ENCODE data around the gene WNT3A.
"Not testable (repeated sequence)": the region's sequence is repeated elsewhere in the genome, so short reads cannot be mapped to it uniquely, and the experiment has no call there.

Gene WNT3A

DNA sequence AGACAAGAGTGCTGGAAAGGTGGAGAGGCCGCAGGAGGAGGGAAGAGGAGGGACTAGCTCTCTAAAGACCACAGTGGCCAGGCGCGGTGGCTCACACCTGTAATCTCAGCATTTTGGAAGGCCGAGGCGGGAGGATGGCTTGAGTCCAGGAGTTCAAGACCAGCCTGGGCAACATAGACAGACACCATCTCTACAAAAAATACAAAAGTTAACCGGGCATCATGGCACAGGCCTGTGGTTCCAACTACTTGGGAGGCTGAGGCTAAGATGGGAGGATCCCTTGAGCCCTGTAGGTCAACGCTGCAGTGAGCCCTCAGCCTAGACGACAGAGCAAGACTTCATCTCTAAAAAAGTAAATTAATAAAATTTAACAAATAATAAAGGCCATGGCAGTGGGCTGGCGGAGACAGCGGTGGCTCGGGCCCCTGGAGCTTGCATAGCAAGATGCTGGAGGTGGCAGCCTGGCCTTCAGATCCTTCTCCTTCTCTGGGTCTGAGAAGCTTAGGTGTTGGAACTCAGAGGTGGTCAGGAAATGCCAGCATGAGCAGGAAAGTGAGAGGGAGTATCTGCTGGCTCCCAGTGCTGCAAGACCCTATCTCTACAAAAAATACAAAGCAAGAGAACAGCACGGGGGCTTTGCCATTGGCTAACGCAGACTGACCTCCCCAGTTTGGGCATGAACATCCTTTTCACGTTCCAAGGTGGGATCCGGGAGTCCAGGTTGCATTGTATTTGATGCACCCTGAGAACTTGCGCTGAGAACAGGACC lies 10.7 kb downstream of the WNT3A start:
- no peak for DNase-seq (ENCODE audit: low read depth, low spot score)
- H3K4me3 ChIP-seq (ENCODE audit: low read depth, low read length) = no peak overlapping the region
- ChIA-PET CTCF (interaction anchor here (1.1 to 1.4 kb wide), 2 partner anchors 18 to 56 kb away, joined by 3 to 4 read pairs; no protein-coding TSS in a partner anchor), POLR2A (no interaction called here)
- TF ChIP-seq, protein P1, sequence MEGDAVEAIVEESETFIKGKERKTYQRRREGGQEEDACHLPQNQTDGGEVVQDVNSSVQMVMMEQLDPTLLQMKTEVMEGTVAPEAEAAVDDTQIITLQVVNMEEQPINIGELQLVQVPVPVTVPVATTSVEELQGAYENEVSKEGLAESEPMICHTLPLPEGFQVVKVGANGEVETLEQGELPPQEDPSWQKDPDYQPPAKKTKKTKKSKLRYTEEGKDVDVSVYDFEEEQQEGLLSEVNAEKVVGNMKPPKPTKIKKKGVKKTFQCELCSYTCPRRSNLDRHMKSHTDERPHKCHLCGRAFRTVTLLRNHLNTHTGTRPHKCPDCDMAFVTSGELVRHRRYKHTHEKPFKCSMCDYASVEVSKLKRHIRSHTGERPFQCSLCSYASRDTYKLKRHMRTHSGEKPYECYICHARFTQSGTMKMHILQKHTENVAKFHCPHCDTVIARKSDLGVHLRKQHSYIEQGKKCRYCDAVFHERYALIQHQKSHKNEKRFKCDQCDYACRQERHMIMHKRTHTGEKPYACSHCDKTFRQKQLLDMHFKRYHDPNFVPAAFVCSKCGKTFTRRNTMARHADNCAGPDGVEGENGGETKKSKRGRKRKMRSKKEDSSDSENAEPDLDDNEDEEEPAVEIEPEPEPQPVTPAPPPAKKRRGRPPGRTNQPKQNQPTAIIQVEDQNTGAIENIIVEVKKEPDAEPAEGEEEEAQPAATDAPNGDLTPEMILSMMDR (IDR thresholded peaks at IDR 0.05; ENCODE audit: insufficient read depth, low read length, missing control alignments) = no peak

DNA sequence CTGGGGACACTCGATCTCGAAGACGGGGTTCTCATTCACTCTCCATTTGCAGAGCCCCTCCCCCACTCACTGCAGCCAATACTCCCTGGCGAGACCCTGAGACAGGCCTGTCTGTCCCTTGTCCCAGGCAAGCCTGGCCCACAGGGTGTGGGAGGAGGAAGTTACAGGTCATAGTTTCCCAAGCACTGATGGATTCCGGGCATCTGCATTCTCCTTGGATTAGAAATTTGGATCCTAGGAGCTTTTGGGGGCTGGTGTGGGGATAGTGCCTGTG lies 11.3 kb downstream of the WNT3A start:
- ChIA-PET POLR2A (no interaction called here), CTCF (interaction anchor here (1.1 kb wide), 1 partner anchor 56 kb away, joined by 4 read pairs; no protein-coding TSS in a partner anchor)
- TF ChIP-seq, protein P1 (IDR thresholded peaks at IDR 0.05; ENCODE audit: insufficient read depth, low read length, missing control alignments) = no peak

DNA sequence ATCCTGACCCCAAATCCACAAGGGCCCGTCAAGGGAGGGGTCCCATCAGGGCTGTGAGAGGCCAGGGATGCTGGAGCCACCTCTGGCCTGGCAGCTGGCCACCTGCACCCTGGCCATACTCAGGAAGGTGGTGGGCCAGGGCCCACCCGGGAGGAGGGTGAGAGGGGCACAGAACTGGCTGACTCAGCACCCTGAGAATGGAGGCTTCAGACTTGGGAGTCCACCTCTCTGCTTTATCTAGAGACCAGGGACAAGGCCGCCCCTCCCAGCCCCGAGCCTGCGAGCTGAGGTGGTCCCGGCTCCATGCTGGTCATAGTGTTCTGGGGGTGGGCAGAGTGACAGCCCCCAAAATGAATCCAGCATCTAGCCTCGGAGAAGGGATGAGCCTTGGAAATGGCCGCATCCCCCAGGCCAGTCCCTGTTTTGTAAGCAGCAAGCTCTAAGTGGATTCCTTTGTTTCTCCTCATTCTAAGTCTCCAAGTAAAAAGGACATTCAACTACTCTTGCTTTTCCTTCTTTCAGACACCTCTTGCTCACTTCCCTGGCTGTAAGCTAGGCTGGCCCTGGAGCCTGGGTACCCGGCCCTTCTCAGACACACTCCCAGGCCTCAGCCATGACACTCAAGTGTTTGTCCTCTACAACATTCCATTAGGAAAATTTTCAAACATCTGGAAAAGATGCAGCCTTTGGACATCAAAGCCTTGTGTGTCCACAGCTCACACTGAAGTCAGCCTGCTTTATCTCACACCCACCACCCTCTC lies 12.3 kb downstream of the WNT3A start:
- TF ChIP-seq, protein P1 (IDR thresholded peaks at IDR 0.05; ENCODE audit: insufficient read depth, low read length, missing control alignments) = no peak
- CTCF ChIA-PET = interaction anchor here (1.1 kb wide), 1 partner anchor 55 kb away, joined by 4 read pairs; no protein-coding TSS in a partner anchor
- POLR2A ChIA-PET = no interaction called here
- no peak overlapping the region for H3K4me3 ChIP-seq (ENCODE audit: low read depth, low read length)
- no peak for DNase-seq (ENCODE audit: low read depth, low spot score)

More for the DNA sequence above, 11.3 kb downstream of the WNT3A start:
- DNase-seq (ENCODE audit: low read depth, low spot score) = no peak
- no peak overlapping the region for H3K4me3 ChIP-seq (ENCODE audit: low read depth, low read length)

DNA sequence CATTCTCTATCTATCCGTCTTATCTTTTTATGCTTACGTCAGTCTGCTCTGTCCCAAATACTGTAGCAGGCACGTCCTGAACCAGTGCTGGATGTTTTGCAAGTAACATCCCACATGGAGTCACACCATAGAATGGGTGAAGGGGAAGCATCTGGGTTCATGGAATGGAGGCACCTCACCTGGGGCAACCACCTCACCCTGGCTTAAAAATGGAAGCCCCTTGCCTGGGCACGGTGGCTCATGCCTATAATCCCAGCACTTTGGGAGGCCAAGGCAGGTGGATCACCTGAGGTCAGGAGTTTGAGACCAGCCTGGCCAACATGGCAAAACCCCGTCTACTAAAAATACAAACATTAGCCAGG lies 12.9 kb downstream of the WNT3A start:
- H3K4me3 ChIP-seq (ENCODE audit: low read depth, low read length); POLR2A ChIA-PET; CTCF ChIA-PET; DNase-seq (ENCODE audit: low read depth, low spot score): not testable (repeated sequence)

DNA sequence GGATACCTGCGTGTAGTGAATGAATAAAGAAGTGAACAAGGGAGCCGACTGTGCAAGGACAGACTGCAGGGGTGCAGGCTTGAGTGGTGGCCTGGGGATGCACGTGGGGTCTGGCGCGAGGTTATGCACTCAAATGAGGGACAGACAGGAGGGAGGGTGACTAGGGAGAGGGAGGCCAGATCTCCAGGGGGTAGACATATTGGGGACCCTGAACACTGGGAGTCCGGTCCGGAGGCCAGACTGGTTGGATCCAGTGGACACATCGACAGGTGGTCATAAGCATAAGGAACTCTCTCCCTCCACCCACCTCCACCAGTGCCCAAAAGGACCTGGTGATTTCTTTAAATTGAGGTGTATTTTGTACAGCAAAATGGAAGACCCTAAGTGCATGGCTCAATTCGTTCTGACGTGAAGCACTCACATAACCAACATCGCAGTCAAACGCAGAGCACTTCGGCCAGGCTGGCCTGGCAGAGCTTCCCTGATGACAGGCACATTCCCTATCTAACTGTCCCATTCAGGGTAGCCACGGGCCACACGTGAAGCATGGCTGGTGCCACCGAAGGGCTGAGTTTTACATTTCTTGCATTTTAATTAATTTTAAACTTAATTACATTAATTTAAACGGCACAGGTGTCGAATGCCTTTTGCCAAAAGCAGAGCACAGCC lies 14.0 kb downstream of the WNT3A start:
- no peak overlapping the region for H3K4me3 ChIP-seq (ENCODE audit: low read depth, low read length)
- ChIA-PET CTCF (no interaction called here), POLR2A (no interaction called here)
- no peak for DNase-seq (ENCODE audit: low read depth, low spot score)
- TF ChIP-seq, protein P1 (IDR thresholded peaks at IDR 0.05; ENCODE audit: insufficient read depth, low read length, missing control alignments) = no peak

DNA sequence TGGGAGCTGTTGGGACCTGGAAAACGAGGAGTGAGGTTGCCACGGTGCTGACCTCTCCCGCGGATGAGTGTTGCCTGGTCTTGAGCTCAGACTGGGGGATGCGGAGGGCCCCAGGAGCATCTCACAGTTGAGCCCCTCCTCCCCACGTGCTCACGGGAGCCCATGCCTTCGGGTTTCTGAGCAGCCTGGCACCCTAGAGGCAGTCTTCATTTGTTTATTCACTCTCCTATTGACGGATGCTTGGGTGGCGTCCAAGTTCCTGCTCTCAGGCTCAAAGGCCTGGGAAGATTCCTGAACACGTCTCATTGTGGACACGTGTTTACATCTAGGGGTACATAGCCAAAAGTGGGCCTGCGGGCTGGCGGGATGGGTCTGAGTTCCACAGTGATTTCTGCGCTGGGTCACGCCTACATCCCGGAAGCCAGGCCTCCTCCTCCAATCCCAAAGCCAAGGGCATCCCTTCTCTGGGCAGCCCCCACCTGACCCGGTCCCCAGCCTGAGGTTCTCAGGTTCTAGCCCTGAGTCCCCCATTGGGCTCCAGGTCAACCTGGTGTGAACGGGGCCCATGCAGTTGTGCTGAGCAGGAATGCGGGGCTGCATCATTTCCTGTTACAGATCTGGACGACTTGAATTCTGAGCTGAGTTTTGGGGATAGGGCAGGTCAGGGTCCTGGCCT lies 14.7 kb downstream of the WNT3A start:
- CTCF ChIA-PET = no interaction called here
- POLR2A ChIA-PET = no interaction called here
- TF ChIP-seq, protein P1 (IDR thresholded peaks at IDR 0.05; ENCODE audit: insufficient read depth, low read length, missing control alignments) = no peak
- DNase-seq (ENCODE audit: low read depth, low spot score) = no peak
- H3K4me3 ChIP-seq (ENCODE audit: low read depth, low read length) = no peak overlapping the region

Data from AG04449 (cell line).